Liver (tissue), 9 donors: ENCODE measurements around the gene CAMK2B. TPM values are rescaled to one million over a fixed set of nuclear protein-coding genes. Genes with fewer than 3 reads are reported as not detected.

Experiments used
- DNase-seq: peaks from one replicate; pipeline ENCODE4 v3.0.0-alpha.2; 2017; ENCODE audit warnings: low spot score
- H3K27ac ChIP-seq, 2 donors: one replicate each; pipeline ENCODE4 v1.7.0; 2013; ENCODE audit warnings: inconsistent platforms in 2 of 2, low read length in 2 of 2, control low read depth in 1 of 2, low read depth in 1 of 2, mild to moderate bottlenecking in 1 of 2
- H3K27me3 ChIP-seq, 4 donors: one replicate each; pipeline versions ENCODE4 v1.6.1 to v1.7.0; 2013; ENCODE audit warnings: low read length in 3 of 4, inconsistent platforms in 1 of 4, mild to moderate bottlenecking in 1 of 4, moderate library complexity in 1 of 4; ENCODE audit not compliant: control insufficient read depth in 4 of 4, insufficient read depth in 4 of 4
- H3K36me3 ChIP-seq, 4 donors: one replicate each; pipeline versions ENCODE4 v1.6.1 to v1.7.0; 2013; ENCODE audit warnings: low read length in 3 of 4, mild to moderate bottlenecking in 3 of 4, low read depth in 1 of 4, moderate library complexity in 1 of 4; ENCODE audit not compliant: control insufficient read depth in 4 of 4, insufficient read depth in 3 of 4
- H3K4me1 ChIP-seq, 4 donors: one replicate each; pipeline versions ENCODE4 v1.6.1 to v1.7.0; 2013; ENCODE audit warnings: low read length in 3 of 4, mild to moderate bottlenecking in 3 of 4, moderate library complexity in 1 of 4; ENCODE audit not compliant: control insufficient read depth in 4 of 4, insufficient read depth in 4 of 4
- H3K4me3 ChIP-seq, 3 donors: one replicate each; pipeline versions ENCODE4 v1.6.1 to v1.7.0; 2013; ENCODE audit warnings: low read length in 3 of 3, control low read depth in 1 of 3, low read depth in 1 of 3, mild to moderate bottlenecking in 1 of 3
- H3K9ac ChIP-seq, 2 donors: one replicate each; pipeline ENCODE4 v1.7.0; 2013; ENCODE audit warnings: low read length in 2 of 2, mild to moderate bottlenecking in 2 of 2, moderate library complexity in 2 of 2, control low read depth in 1 of 2, low read depth in 1 of 2
- H3K9me3 ChIP-seq, 4 donors: one replicate each; pipeline versions ENCODE4 v1.6.1 to v1.7.0; 2013; ENCODE audit warnings: low read length in 3 of 4; ENCODE audit not compliant: control insufficient read depth in 4 of 4
- ATF3 ChIP-seq: IDR thresholded peaks from 2 replicates; pipeline ENCODE4 v1.6.1; 2016; ENCODE audit warnings: antibody characterized with exemption
- EGR1 ChIP-seq, 2 donors: IDR thresholded peaks; 2 replicates each; pipeline ENCODE4 v1.6.1; 2016 to 2018; ENCODE audit warnings: antibody characterized with exemption in 2 of 2, low read depth in 2 of 2
- FOXA1 ChIP-seq: IDR thresholded peaks from 2 replicates; pipeline ENCODE4 v1.6.1; 2016; ENCODE audit warnings: antibody characterized with exemption
- FOXA2 ChIP-seq: IDR thresholded peaks from 2 replicates; pipeline ENCODE4 v1.6.1; 2016; ENCODE audit warnings: antibody characterized with exemption
- GABPA ChIP-seq, 2 donors: IDR thresholded peaks in 1 of 2; conservative IDR thresholded peaks in 1 of 2; 2 replicates each; pipeline ENCODE4 v1.6.1; 2016; ENCODE audit warnings: antibody characterized with exemption in 2 of 2, mild to moderate bottlenecking in 1 of 2, moderate library complexity in 1 of 2
- HNF4A ChIP-seq, 2 donors: conservative IDR thresholded peaks; 2 replicates each; pipeline ENCODE4 v1.6.1; 2016; ENCODE audit warnings: antibody characterized with exemption in 2 of 2, mild to moderate bottlenecking in 2 of 2
- HNF4G ChIP-seq: IDR thresholded peaks from 2 replicates; pipeline ENCODE4 v1.6.1; 2016; ENCODE audit warnings: antibody characterized with exemption
- JUND ChIP-seq, 2 donors: IDR thresholded peaks; 2 replicates each; pipeline ENCODE4 v1.6.1; 2016; ENCODE audit warnings: antibody characterized with exemption in 2 of 2
- MAX ChIP-seq: IDR thresholded peaks from 2 replicates; pipeline ENCODE4 v1.6.1; 2016; ENCODE audit warnings: antibody characterized with exemption
- NR2F2 ChIP-seq: IDR thresholded peaks from 2 replicates; pipeline ENCODE4 v1.6.1; 2016; ENCODE audit warnings: antibody characterized with exemption
- RAD21 ChIP-seq, 2 donors: IDR thresholded peaks; 2 replicates each; pipeline ENCODE4 v1.6.1; 2016; ENCODE audit warnings: antibody characterized with exemption in 2 of 2, mild to moderate bottlenecking in 2 of 2
- REST ChIP-seq: IDR thresholded peaks from 2 replicates; pipeline ENCODE4 v1.6.1; 2016; ENCODE audit warnings: antibody characterized with exemption, mild to moderate bottlenecking
- RXRA ChIP-seq, 2 donors: IDR thresholded peaks; 2 replicates each; pipeline ENCODE4 v1.6.1; 2017 to 2018; ENCODE audit warnings: antibody characterized with exemption in 2 of 2, mild to moderate bottlenecking in 1 of 2
- SP1 ChIP-seq: IDR thresholded peaks from 2 replicates; pipeline ENCODE4 v1.6.1; 2018; ENCODE audit warnings: antibody characterized with exemption, mild to moderate bottlenecking
- TAF1 ChIP-seq: conservative IDR thresholded peaks from 2 replicates; pipeline ENCODE4 v1.6.1; 2016; ENCODE audit warnings: antibody characterized with exemption, mild to moderate bottlenecking
- YY1 ChIP-seq: IDR thresholded peaks from 2 replicates; pipeline ENCODE4 v1.6.1; 2016; ENCODE audit warnings: antibody characterized with exemption, mild to moderate bottlenecking
- ZBTB33 ChIP-seq: IDR thresholded peaks from 2 replicates; pipeline ENCODE4 v1.6.1; 2016; ENCODE audit warnings: antibody characterized with exemption
- WGBS: extraction: QIAGEN DNeasy Blood & Tissue Kit; methylation state at CpG from one replicate; pipeline ENCODE4 v1.1.7; 2013; 5-methylcytosine and 5-hydroxymethylcytosine counted together
- polyA plus RNA-seq, 2 donors: library from polyadenylated mRNA; stranded (reverse) in 1 of 2; unstranded in 1 of 2; fragments of 200-250 nt in 1 of 2; fragments of >200 nt in 1 of 2; fragmentation: Nextera tagmentation in 1 of 2; extraction: Ambion mirVana in 1 of 2; gene quantifications; one replicate each; pipeline versions ENCODE4 v1.2.1 to v1.2.3, GENCODE V29; 2013 to 2015
- total RNA-seq, 2 donors: library from RNA; depleted of rRNA; stranded (reverse); fragments of >200 nt; gene quantifications; one replicate each; pipeline ENCODE4 v1.2.3, GENCODE V29; 2014
- donor health status: healthy.
- donor health status: healthy.
- donor health status: healthy.
- donor health status: healthy.
- donor health status: healthy.

Gene CAMK2B
- total and polyA plus RNA-seq, 4 donors = 2.1 to 3.3 (median 2.2) TPM; not detected in 1

GRCh38 chr7:44315301-44315903 is 10.0 kb downstream of the CAMK2B start:
- Histone ChIP-seq H3K9ac (no peak overlapping the region), H3K36me3 (no peaks in the 10 kb centered on the region), H3K27me3 (no peaks in the 10 kb centered on the region), H3K27ac (no peak overlapping the region), H3K9me3 (no peaks in the 10 kb centered on the region), H3K4me3 (no peak overlapping the region), H3K4me1 (peaks cover 0 to 3% (median 1%) of the 10 kb centered on the region in 4 donors)
- WGBS = 81% methylated on average over 3 of the region's 3 CpGs
- no peak for TF ChIP-seq RXRA (IDR thresholded peaks at IDR 0.05)
- TF ChIP-seq YY1 = no peak
- TF ChIP-seq GABPA (IDR thresholded peaks at IDR 0.05 in 1 of 2, conservative IDR thresholded peaks at IDR 0.05 in 1 of 2) = no peak
- no peak for TF ChIP-seq FOXA1
- no peak for TF ChIP-seq NR2F2
- TF ChIP-seq ATF3 = no peak
- no peak for DNase-seq

- Histone ChIP-seq H3K27ac (no peak overlapping the region), H3K4me1 (peaks cover 0 to 10% (median 4%) of the 10 kb centered on the region in 4 donors), H3K36me3 (no peaks in the 10 kb centered on the region), H3K9me3 (no peaks in the 10 kb centered on the region), H3K4me3 (no peak overlapping the region), H3K9ac (no peak overlapping the region), H3K27me3 (no peaks in the 10 kb centered on the region)
- no peak for DNase-seq
- WGBS = 96% methylated on average over 7 of the region's 7 CpGs
- TF ChIP-seq ATF3 = no peak
- no peak for TF ChIP-seq FOXA1
- no peak for TF ChIP-seq RXRA (IDR thresholded peaks at IDR 0.05)
- no peak for TF ChIP-seq HNF4G
- no peak for TF ChIP-seq TAF1
- TF ChIP-seq YY1 = no peak
- no peak for TF ChIP-seq REST
- TF ChIP-seq JUND (IDR thresholded peaks at IDR 0.05) = no peak
- TF ChIP-seq FOXA2 = no peak
These were observed 11.8 kb downstream of the CAMK2B start for GRCh38 chr7:44313621-44314031.

GRCh38 chr7:44313016-44313415 is 12.4 kb downstream of the CAMK2B start:
- peaks cover 0 to 10% (median 4%) of the 10 kb centered on the region in 4 donors for H3K4me1 ChIP-seq
- H3K9ac ChIP-seq = no peak overlapping the region
- no peaks in the 10 kb centered on the region for H3K27me3 ChIP-seq
- no peak overlapping the region for H3K27ac ChIP-seq
- H3K4me3 ChIP-seq = no peak overlapping the region
- H3K36me3 ChIP-seq = no peaks in the 10 kb centered on the region
- WGBS = 93% methylated on average over 8 of the region's 8 CpGs
- no peaks in the 10 kb centered on the region for H3K9me3 ChIP-seq
- DNase-seq = peak; percentile 21
- TF ChIP-seq HNF4G (no peak), ZBTB33 (no peak), SP1 (no peak), TAF1 (no peak), HNF4A (conservative IDR thresholded peaks at IDR 0.05) (no peak), FOXA1 (no peak), YY1 (no peak), REST (no peak), GABPA (IDR thresholded peaks at IDR 0.05 in 1 of 2, conservative IDR thresholded peaks at IDR 0.05 in 1 of 2) (no peak), MAX (no peak), FOXA2 (no peak), EGR1 (IDR thresholded peaks at IDR 0.05; ENCODE audit: low read depth in 2 of 2) (no peak), JUND (IDR thresholded peaks at IDR 0.05) (no peak), NR2F2 (no peak), RXRA (IDR thresholded peaks at IDR 0.05) (no peak), RAD21 (IDR thresholded peaks at IDR 0.05) (no peak)
